SU-DHL-6 (cell line): ENCODE results near the gene PDGFB.

Source experiments
- EZH2phosphoT487 ChIP-seq: fragments of 200-600 bp; sonication (generic), shearing (Covaris generic); conservative IDR thresholded peaks from 2 replicates; pipeline ENCODE4 v1.6.1; 2018; ENCODE audit warnings: mild to moderate bottlenecking, antibody characterized with exemption, low read length, moderate library complexity, mixed read lengths
- TF ChIP-seq, protein P1 (sequence below): fragments of 200-600 bp; sonication (generic); IDR thresholded peaks from one replicate; pipeline ENCODE4 v1.5.1; 2017; ENCODE audit warnings: antibody characterized with exemption, mild to moderate bottlenecking, low read length, moderate library complexity; ENCODE audit not compliant: insufficient read depth, poor library complexity, severe bottlenecking

DNA sequence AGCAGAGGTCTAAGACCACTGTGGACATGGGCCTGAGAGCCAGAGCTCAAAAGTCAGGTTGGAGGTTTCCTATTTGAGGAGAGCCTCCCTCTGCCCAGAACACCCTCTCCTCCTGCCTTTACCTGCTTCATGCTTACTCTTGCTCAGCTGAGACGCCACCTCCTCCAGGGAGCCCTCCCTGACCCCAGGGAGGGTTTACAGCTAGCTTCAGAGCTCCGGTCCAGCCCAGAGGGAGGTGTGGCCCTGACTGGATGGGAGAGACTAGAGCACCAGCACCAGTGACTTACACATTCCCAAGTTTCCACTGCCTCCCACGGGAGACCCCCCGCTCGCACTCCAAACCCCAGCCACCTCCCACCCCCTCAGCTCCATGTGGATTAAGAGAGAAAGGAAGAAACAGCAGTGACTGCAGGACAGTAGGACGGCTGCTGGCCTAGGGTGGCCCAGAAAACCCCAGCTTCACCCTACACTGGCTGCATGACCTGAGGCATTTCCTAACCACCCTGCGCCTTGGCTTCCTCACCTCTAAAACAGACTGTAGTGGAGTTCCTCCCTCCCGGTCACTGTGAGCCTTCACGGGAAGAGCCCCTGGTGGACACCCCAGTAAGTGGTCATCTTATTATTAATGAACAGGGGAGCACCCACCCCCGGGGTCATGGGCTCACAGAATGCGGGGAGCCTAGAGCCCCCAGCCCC lies 24.5 kb upstream of the PDGFB start:
- TF ChIP-seq, protein P1, sequence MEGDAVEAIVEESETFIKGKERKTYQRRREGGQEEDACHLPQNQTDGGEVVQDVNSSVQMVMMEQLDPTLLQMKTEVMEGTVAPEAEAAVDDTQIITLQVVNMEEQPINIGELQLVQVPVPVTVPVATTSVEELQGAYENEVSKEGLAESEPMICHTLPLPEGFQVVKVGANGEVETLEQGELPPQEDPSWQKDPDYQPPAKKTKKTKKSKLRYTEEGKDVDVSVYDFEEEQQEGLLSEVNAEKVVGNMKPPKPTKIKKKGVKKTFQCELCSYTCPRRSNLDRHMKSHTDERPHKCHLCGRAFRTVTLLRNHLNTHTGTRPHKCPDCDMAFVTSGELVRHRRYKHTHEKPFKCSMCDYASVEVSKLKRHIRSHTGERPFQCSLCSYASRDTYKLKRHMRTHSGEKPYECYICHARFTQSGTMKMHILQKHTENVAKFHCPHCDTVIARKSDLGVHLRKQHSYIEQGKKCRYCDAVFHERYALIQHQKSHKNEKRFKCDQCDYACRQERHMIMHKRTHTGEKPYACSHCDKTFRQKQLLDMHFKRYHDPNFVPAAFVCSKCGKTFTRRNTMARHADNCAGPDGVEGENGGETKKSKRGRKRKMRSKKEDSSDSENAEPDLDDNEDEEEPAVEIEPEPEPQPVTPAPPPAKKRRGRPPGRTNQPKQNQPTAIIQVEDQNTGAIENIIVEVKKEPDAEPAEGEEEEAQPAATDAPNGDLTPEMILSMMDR, result no peak
- no peak for TF ChIP-seq EZH2phosphoT487
